Ecto neural progenitor cell (in vitro differentiated cells): ENCODE data around the gene OR13C8.

Experiments
- DNase-seq: peaks from one replicate; pipeline ENCODE4 v3.0.0-alpha.2; 2018; ENCODE audit warnings: low spot score

The OR13C8 gene

DNA sequence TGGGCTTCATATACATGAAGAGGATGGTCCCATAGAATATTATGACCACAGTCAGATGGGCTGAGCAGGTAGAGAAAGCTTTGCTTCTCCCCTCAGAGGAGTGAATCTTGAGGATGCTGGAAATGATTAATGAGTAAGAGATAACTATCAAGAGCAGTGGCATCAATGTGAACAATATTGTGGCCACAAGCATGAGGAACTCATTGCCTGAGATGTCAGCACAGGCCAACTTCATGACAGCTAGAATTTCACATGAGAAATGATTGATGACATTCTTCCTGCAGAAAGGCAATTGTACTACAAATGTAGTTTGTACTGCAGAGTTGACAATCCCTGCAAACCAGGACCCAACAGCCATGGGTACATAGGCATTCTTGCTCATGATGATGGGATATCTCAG lies 48.5 kb downstream of the OR13C8 start:
- DNase-seq = no peak

DNA sequence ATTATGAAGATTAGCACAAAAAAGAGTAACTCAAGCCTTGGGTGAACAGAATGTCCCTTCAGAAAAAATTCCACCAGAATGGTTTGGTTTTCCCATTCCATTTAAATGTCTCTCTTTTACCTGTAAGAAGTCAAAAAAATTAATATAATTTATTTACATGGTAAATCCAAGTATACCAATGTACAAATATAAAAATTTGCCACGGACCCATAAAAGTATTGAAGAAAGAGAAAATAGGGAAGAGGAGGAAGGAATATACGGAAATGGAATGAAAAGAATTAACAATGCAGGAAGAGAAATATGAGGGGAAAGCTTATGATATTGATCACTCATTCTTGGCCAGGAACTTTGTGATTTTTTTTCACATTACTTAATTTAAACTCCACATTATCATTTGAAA lies 49.1 kb downstream of the OR13C8 start, which contains the start of gene OR13C9:
Gene OR13C9 (minus strand): TSS at position 101 of the 400 bp plus-strand sequence. CDS start 0 bp downstream, at position 101.
- DNase-seq = no peak
